Measurements from ENCODE around the gene OR52H1.

OR52H1 gene

GRCh38 chr11:5531053-5531831 lies 17.1 kb downstream of the OR52H1 start:
- no peak for DNase-seq (ENCODE audit: low spot score)

GRCh38 chr11:5528495-5528894 lies 19.8 kb downstream of the OR52H1 start:
- no peak for DNase-seq (ENCODE audit: low spot score)

GRCh38 chr11:5527716-5528115 lies 20.6 kb downstream of the OR52H1 start:
- no peak for DNase-seq (ENCODE audit: low spot score)

- DNase-seq (ENCODE audit: low spot score) = no peak
Measured at GRCh38 chr11:5524756-5525155, 23.6 kb downstream of the OR52H1 start.

GRCh38 chr11:5522308-5522707 lies 26.0 kb downstream of the OR52H1 start:
- DNase-seq (ENCODE audit: low spot score) = no peak

- DNase-seq (ENCODE audit: low spot score) = no peak
Measured at GRCh38 chr11:5521540-5521939, 26.8 kb downstream of the OR52H1 start.

GRCh38 chr11:5516599-5516998 lies 31.7 kb downstream of the OR52H1 start, which contains the start of gene UBQLNL:
Gene UBQLNL, minus strand, starts transcription at chr11:5516699. Its CDS starts 258 bp downstream, at chr11:5516441.
- no peak for DNase-seq (ENCODE audit: low spot score)

GRCh38 chr11:5514841-5515240 lies 33.5 kb downstream of the OR52H1 start:
- no peak for DNase-seq (ENCODE audit: low spot score)

- no peak for DNase-seq (ENCODE audit: low spot score)
Measured at GRCh38 chr11:5509803-5510202, 38.5 kb downstream of the OR52H1 start, which contains the start of gene UBQLN3. Gene UBQLN3, minus strand, starts transcription at chr11:5509957. Its CDS starts 399 bp downstream, at chr11:5509558.

GRCh38 chr11:5508605-5509004 lies 39.7 kb downstream of the OR52H1 start:
- DNase-seq (ENCODE audit: low spot score) = no peak

GRCh38 chr11:5507933-5508305 lies 40.4 kb downstream of the OR52H1 start:
- no peak for DNase-seq (ENCODE audit: low spot score)

GRCh38 chr11:5507177-5507932 lies 41.0 kb downstream of the OR52H1 start:
- no peak for DNase-seq (ENCODE audit: low spot score)

- no peak for DNase-seq (ENCODE audit: low spot score)
Measured at GRCh38 chr11:5505363-5506048, 42.8 kb downstream of the OR52H1 start.

- DNase-seq (ENCODE audit: low spot score) = no peak
Measured at GRCh38 chr11:5504403-5504921, 43.9 kb downstream of the OR52H1 start.

- no peak for DNase-seq (ENCODE audit: low spot score)
Measured at GRCh38 chr11:5500393-5500801, 47.9 kb downstream of the OR52H1 start.

GRCh38 chr11:5499671-5500070 lies 48.7 kb downstream of the OR52H1 start:
- no peak for DNase-seq (ENCODE audit: low spot score)

Measured in AG08395 (cell line).